ENCODE results near the gene EIF2AK2.

Gene EIF2AK2

DNA sequence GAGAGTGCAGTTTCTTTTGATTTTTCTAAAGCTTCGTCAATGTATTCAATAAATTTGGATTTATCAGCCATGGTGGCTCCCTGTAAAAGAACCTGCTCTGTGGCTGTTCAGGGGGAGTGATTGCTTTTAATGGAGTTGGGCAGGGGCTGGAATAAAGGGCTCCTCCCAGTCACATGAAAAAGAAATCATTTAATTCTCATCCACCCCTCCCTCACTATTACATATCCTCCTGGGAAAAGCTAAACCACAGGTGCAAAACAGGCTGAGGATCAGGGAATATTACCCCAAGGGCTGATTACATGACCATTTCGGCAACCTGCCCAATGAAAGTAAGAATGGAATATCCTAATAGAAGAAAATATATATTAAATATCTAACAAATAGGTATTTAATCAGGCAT is 31.8 kb upstream of the EIF2AK2 start, which contains the start of gene SULT6B1:
SULT6B1 (minus strand) TSS at position 101 of the 400 bp plus-strand sequence; CDS start at position 71, 30 bp downstream.
- TF ChIP-seq, protein P1, sequence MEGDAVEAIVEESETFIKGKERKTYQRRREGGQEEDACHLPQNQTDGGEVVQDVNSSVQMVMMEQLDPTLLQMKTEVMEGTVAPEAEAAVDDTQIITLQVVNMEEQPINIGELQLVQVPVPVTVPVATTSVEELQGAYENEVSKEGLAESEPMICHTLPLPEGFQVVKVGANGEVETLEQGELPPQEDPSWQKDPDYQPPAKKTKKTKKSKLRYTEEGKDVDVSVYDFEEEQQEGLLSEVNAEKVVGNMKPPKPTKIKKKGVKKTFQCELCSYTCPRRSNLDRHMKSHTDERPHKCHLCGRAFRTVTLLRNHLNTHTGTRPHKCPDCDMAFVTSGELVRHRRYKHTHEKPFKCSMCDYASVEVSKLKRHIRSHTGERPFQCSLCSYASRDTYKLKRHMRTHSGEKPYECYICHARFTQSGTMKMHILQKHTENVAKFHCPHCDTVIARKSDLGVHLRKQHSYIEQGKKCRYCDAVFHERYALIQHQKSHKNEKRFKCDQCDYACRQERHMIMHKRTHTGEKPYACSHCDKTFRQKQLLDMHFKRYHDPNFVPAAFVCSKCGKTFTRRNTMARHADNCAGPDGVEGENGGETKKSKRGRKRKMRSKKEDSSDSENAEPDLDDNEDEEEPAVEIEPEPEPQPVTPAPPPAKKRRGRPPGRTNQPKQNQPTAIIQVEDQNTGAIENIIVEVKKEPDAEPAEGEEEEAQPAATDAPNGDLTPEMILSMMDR (IDR thresholded peaks at IDR 0.05) = no peak
- no peak within 1 kb of the TSS for H3K27ac ChIP-seq
- no peak for DNase-seq (ENCODE audit: low spot score)
- no peak within 1 kb of the TSS for H3K4me3 ChIP-seq

DNA sequence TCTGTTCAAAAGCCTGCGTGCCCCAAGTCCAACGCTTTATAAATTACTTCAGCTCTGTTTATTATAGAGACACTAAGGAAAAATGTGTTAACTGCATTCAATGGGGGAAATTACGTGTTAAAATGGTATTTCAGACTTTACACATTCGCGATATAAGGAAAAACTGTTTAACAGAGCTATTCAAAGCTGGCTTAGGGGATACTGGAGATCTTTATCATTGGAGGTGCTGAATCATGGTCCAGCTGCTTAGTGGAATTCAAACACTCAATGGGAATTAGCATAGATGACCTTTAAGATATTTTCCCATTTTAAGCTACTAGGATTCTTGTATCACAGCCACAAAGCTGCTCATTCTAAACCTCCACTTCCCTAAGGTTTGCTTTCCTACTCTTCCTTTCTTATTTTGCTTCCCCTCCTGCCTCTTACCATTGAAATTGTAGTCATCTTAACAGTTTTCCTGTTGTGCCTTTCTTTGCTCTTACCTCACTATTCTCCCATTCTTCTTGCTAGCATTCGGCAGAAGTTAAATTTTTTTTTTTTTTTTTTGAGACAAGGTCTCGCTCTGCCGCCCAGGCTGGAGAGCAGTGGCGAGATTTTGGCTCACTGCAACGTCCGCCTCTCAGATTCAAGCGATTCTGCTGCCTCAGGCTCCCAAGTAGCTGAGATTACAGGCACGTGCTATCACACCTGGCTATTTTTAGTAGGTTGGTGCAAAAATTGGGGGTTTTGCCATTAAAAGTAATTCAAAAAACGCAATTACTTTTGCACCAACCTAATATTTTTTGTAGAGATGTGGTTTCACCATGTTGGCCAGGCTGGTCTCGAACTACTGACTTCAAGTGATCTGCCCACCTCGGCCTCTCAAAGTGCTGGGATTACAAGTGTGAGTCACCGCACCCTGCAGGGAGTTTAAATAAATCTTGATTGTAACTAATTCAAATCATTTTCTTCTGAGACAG is 25.2 kb upstream of the EIF2AK2 start:
- no peak overlapping the region for H3K27ac ChIP-seq
- no peak overlapping the region for H3K4me3 ChIP-seq
- TF ChIP-seq, protein P1 (IDR thresholded peaks at IDR 0.05) = no peak
- no peak for DNase-seq (ENCODE audit: low spot score)

DNA sequence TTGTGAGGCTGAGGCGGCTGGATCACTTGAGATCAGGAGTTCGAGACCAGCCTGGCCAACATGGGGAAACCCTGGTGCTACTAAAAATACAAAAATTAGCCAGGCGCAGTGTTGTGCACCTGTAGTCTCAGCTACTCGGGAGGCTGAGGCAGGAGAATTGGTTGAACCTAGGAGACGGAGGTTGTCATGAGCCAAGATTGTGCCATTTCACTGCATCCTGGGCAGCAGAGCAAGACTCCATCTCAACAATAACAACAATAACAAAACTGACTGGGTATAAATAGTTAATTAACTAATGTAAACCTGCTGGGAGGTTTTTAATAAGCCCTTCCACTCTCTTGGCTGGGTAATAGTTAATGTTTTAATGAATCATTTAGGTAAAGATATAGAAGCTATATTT is 23.9 kb upstream of the EIF2AK2 start:
- DNase-seq (ENCODE audit: low spot score) = no peak
- no peak overlapping the region for H3K4me3 ChIP-seq
- H3K27ac ChIP-seq = no peak overlapping the region
- TF ChIP-seq, protein P1 (IDR thresholded peaks at IDR 0.05) = no peak

DNA sequence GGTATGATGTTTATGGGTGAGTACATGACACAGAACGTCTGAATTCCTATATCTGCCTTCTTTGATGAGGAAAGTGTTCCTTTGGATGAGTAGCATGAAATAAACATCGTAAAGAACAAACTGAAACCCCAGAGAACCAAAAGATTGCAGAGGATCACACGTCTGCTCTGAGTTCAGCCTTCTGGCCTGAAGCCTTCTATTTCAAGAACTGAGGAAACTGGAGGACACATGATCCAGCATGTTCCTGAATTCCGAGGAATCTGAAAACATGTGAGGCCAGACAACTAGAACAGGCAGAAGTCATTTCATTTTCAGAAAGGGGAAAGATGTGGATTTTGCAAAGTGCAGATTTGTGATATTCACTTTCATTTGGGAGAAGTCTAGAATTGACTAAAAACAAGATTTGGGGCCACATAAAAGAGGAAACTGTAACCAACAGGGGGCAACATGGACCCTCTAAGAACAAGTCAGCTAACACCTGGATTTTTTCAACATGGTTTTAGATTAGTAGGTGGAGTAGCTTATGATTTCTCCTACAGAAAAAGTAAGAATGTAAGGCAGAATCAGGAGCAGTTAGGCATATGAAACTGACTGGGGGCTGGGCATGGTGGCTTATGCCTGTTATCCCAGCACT is 23.3 kb upstream of the EIF2AK2 start:
- no peak for DNase-seq (ENCODE audit: low spot score)
- Histone ChIP-seq H3K27ac (no peak overlapping the region), H3K4me3 (no peak overlapping the region)
- TF ChIP-seq, protein P1 (IDR thresholded peaks at IDR 0.05) = no peak

DNA sequence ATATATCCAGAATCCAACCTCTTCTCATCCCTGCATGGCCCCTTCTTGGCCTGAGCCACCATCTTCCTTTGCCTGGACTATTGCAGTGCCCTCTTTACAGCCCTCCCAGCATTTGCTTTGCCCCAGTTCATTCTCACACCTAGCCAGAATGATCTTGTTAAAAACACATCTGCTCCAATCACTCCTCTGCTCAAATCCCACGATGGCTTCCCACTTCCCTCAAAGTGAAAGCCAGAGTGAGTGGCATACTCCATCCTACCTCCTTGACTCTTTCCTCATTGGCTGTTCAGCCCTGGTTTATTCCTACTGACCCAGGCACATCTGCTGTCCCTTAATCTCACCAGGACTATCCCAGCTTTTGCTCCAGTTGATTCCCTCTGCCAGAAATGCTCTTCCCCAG is 17.0 kb upstream of the EIF2AK2 start:
- DNase-seq (ENCODE audit: low spot score) = no peak
- TF ChIP-seq, protein P1 (IDR thresholded peaks at IDR 0.05) = no peak
- Histone ChIP-seq H3K27ac (no peak overlapping the region), H3K4me3 (no peak overlapping the region)

DNA sequence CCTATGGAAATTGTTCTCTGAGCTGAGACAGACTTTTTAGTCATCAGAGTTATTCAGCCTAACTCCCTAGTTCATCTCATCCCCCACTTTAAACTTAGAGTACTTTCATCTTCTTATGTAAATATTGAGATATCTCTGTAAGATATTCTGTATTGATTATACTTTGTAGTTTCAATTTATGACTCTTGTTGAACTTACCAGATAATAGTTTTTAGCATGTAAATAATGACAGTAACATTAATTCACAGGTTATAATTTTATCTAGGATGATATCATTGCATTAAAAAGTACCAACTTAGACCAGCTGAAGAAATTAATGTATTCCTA is 14.8 kb upstream of the EIF2AK2 start:
- TF ChIP-seq, protein P1 (IDR thresholded peaks at IDR 0.05) = no peak
- no peak overlapping the region for H3K4me3 ChIP-seq
- no peak for DNase-seq (ENCODE audit: low spot score)
- H3K27ac ChIP-seq = no peak overlapping the region
